Hematopoietic multipotent progenitor cell (in vitro differentiated cells): Measurements from ENCODE around the gene CD34. TPM values are rescaled to one million over a fixed set of nuclear protein-coding genes. Genes with fewer than 3 reads are reported as not detected.

Source experiments
- DNase-seq, 3 donors: peaks; one replicate each; pipeline ENCODE4 v3.0.0-alpha.2; 2011 to 2015; ENCODE audit warnings: low read depth in 2 of 3, low spot score in 2 of 3
- total RNA-seq: library from RNA; depleted of rRNA; stranded (reverse); fragments of >200 nt; gene quantifications from one replicate; pipeline ENCODE4 v1.2.3, GENCODE V29; 2012

The CD34 gene
- total RNA-seq, 1 donor: 126 TPM

- DNase-seq: no peak
Measured at GRCh38 chr1:207901041-207901653, 9.8 kb downstream of the CD34 start.

- no peak for DNase-seq
Measured at GRCh38 chr1:207898836-207899235, 12.1 kb downstream of the CD34 start.

- no peak for DNase-seq
Measured at GRCh38 chr1:207898260-207898659, 12.7 kb downstream of the CD34 start.

GRCh38 chr1:207897188-207897587 lies 13.7 kb downstream of the CD34 start:
- DNase-seq: peak in 1 of 3 donors; percentile 55

- no peak for DNase-seq
Measured at GRCh38 chr1:207896547-207896946, 14.4 kb downstream of the CD34 start.

- DNase-seq: no peak
Measured at GRCh38 chr1:207894704-207895103, 16.2 kb downstream of the CD34 start.

- no peak for DNase-seq
Measured at GRCh38 chr1:207893737-207894582, 17.0 kb downstream of the CD34 start.

- DNase-seq: no peak
Measured at GRCh38 chr1:207892764-207893163, 18.2 kb downstream of the CD34 start.

GRCh38 chr1:207891148-207891547 lies 19.8 kb downstream of the CD34 start:
- DNase-seq: no peak

- DNase-seq: peak in 2 of 3 donors; percentile 51 to 62
Measured at GRCh38 chr1:207890136-207890738, 20.7 kb downstream of the CD34 start.

GRCh38 chr1:207888652-207889051 lies 22.3 kb downstream of the CD34 start:
- no peak for DNase-seq

GRCh38 chr1:207887542-207888201 lies 23.3 kb downstream of the CD34 start:
- DNase-seq: no peak

GRCh38 chr1:207886227-207886626 lies 24.7 kb downstream of the CD34 start:
- DNase-seq: no peak

GRCh38 chr1:207885129-207886032 lies 25.5 kb downstream of the CD34 start:
- DNase-seq: peak; percentile 65 to 82 (median 73)

GRCh38 chr1:207884266-207885029 lies 26.5 kb downstream of the CD34 start:
- no peak for DNase-seq

- no peak for DNase-seq
Measured at GRCh38 chr1:207883660-207884250, 27.2 kb downstream of the CD34 start.

- no peak for DNase-seq
Measured at GRCh38 chr1:207883104-207883651, 27.7 kb downstream of the CD34 start.

- DNase-seq: no peak
Measured at GRCh38 chr1:207882692-207883091, 28.2 kb downstream of the CD34 start.

GRCh38 chr1:207878939-207879338 lies 32.0 kb downstream of the CD34 start:
- DNase-seq: no peak
